Measurements from ENCODE around the gene SLC9A7. TPM values are rescaled to one million over a fixed set of nuclear protein-coding genes. Genes with fewer than 3 reads are reported as not detected.

SLC9A7 gene
- total and polyA plus RNA-seq, 3 donors from 2014 or later: 2.6 to 8.1 (median 7.4) TPM

DNA sequence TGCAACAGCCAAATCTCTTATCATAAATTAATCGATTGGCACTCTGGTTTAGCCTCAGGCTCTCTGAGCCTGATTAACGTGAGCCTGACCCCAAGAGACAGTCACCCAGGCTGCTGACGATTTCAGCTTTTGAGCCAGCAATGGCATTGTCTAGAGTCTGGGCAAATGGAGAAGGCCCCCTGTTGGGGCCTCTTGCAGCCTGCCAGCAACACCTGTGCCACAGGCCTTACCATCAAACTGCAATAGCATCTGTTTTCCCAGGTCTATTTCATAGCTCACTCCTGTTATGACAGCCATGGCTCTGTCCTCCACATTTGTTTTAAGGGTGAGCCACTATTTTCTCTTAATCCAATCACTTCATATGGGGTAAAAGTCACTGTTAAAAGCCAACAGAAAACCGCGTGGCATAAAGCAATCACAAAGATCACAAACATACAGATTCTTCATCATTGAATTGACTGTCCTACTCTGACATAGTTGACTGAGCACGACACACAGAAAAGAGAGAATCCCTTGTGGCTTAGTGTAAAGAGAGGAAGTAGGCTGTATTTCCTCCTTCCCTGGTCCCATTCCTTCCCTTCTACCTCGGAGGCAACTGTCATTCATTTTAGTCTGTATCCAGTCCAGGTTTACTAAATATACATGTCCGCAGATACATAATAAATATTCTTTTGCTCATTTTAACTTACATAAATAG is 47.8 kb downstream of the SLC9A7 start:
- H3K9me3 ChIP-seq: no peaks in the 10 kb centered on the region
- no peaks in the 10 kb centered on the region for H3K36me3 ChIP-seq (ENCODE audit: low read depth, missing control alignments)
- intact Hi-C loops (cut with DNase I; ENCODE audit: low total_unique reads): no loop called here
- WGBS, 2 donors: 74 to 85% methylated on average over 7 to 8 of the region's 8 CpGs
- H3K27me3 ChIP-seq: no peaks in the 10 kb centered on the region
- no peak for TF ChIP-seq CTCF (IDR thresholded peaks at IDR 0.05)
- TF ChIP-seq POLR2A (IDR thresholded peaks at IDR 0.05): no peak
- H3K4me1 ChIP-seq: no peaks in the 10 kb centered on the region
- H3K27ac ChIP-seq: no peak overlapping the region
- H3K4me3 ChIP-seq: no peak overlapping the region
- DNase-seq: no peak

DNA sequence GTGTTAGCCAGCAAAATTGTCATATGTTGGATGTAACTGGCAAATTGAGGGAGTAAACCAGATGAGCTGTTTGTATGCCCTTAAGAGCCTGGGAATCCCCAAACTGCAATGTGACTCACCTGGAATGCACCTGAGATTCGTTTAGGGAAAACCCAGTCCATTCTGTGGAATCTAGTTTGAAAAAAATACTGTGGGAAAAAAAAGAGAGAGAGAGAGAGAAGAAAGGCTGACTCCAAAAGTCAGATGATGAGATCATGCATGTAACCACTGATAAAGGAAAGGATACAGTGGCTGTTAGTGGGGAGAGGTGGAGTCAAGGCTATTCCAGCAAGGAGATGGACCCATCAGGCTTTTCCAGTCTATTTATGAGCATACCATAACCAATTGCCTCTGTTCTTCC is 48.5 kb downstream of the SLC9A7 start:
- H3K27ac ChIP-seq: no peak overlapping the region
- H3K4me3 ChIP-seq: no peak overlapping the region
- WGBS, 2 donors: 42 to 55% methylated on average over 1 of the region's 1 CpG
- intact Hi-C loops (cut with DNase I; ENCODE audit: low total_unique reads): no loop called here
- TF ChIP-seq CTCF (IDR thresholded peaks at IDR 0.05) (no peak), POLR2A (IDR thresholded peaks at IDR 0.05) (no peak)
- no peaks in the 10 kb centered on the region for H3K27me3 ChIP-seq
- H3K9me3 ChIP-seq: no peaks in the 10 kb centered on the region
- no peaks in the 10 kb centered on the region for H3K4me1 ChIP-seq
- no peak for DNase-seq
- H3K36me3 ChIP-seq (ENCODE audit: low read depth, missing control alignments): no peaks in the 10 kb centered on the region

- H3K27me3 ChIP-seq: no peaks in the 10 kb centered on the region
- H3K27ac ChIP-seq: no peak overlapping the region
- WGBS, 2 donors: 80 to 90% methylated on average over 7 to 9 of the region's 9 CpGs
- DNase-seq: no peak
- H3K4me3 ChIP-seq: no peak overlapping the region
- no peaks in the 10 kb centered on the region for H3K36me3 ChIP-seq (ENCODE audit: low read depth, missing control alignments)
- intact Hi-C loops (cut with DNase I; ENCODE audit: low total_unique reads): no loop called here
- TF ChIP-seq POLR2A (IDR thresholded peaks at IDR 0.05) (no peak), CTCF (IDR thresholded peaks at IDR 0.05) (no peak)
- H3K9me3 ChIP-seq: no peaks in the 10 kb centered on the region
- H3K4me1 ChIP-seq: no peaks in the 10 kb centered on the region
Observed at GRCh38 chrX:46707274-46707965, 51.5 kb downstream of the SLC9A7 start.

GRCh38 chrX:46704767-46705386 is 54.0 kb downstream of the SLC9A7 start:
- DNase-seq: no peak
- H3K9me3 ChIP-seq: no peaks in the 10 kb centered on the region
- no peak overlapping the region for H3K27ac ChIP-seq
- no peaks in the 10 kb centered on the region for H3K36me3 ChIP-seq (ENCODE audit: low read depth, missing control alignments)
- TF ChIP-seq CTCF (IDR thresholded peaks at IDR 0.05): no peak
- no peak for TF ChIP-seq POLR2A (IDR thresholded peaks at IDR 0.05)
- intact Hi-C loops (cut with DNase I; ENCODE audit: low total_unique reads): no loop called here
- no peaks in the 10 kb centered on the region for H3K4me1 ChIP-seq
- H3K4me3 ChIP-seq: no peak overlapping the region
- 91 to 100% methylated on average over 1 to 3 of the region's 3 CpGs for WGBS, 2 donors
- H3K27me3 ChIP-seq: no peaks in the 10 kb centered on the region
